Measurements from ENCODE around the gene BOLA3. TPM values are rescaled to one million over a fixed set of nuclear protein-coding genes. Genes with fewer than 3 reads are reported as not detected.
A peak's percentile ranks its signal among the peaks of the same experiment; 100 is the strongest.

BOLA3 gene
- total and polyA plus RNA-seq, 2 donors (not counting 1 experiment from before 2014, with no cell fraction given) = 6.5 to 8.5 TPM

GRCh38 chr2:74152954-74153353, 5.2 kb upstream of the BOLA3 start:
- peaks cover 6% of the 10 kb centered on the region in 2 donors for H3K4me1 ChIP-seq (ENCODE audit: control insufficient read depth in 2 of 2, insufficient read depth in 2 of 2, low read length in 2 of 2)
- no peak overlapping the region for H3K4me3 ChIP-seq (ENCODE audit: control extremely low read depth in 1 of 5, extremely low read depth in 1 of 5, insufficient read depth in 1 of 5, low read depth in 2 of 5, low read length in 4 of 5)
- H3K79me2 ChIP-seq (ENCODE audit: control insufficient read depth, insufficient read depth, low read length) = peaks cover 16% of the 10 kb centered on the region
- ChIA-PET POLR2A (no interaction called here), CTCF (interaction anchor here (1.3 to 6.8 kb wide), 6 partner anchors 46 to 330 kb away, joined by 3 to 63 read pairs (median 7); partner anchors contain the start of gene MTHFD2)
- WGBS (ENCODE audit: insufficient coverage) = no CpG with 5 or more reads among the region's 2 CpGs
- no peaks in the 10 kb centered on the region for H3K27me3 Mint-ChIP-seq
- no peak overlapping the region for H3K9ac ChIP-seq (ENCODE audit: low read length)
- ATAC-seq (ENCODE audit: low read depth) (no peak), DNase-seq (no peak)
- peaks cover 13% of the 10 kb centered on the region for H4K20me1 ChIP-seq (ENCODE audit: control insufficient read depth, insufficient read depth, low read length, poor library complexity, severe bottlenecking)
- no peaks in the 10 kb centered on the region for H3K9me3 ChIP-seq (ENCODE audit: control extremely low read depth in 1 of 3, control insufficient read depth in 2 of 3, insufficient read depth in 1 of 3, low read length in 2 of 3)
- TF ChIP-seq CTCF (IDR thresholded peaks at IDR 0.05) (no peak), EZH2 (IDR thresholded peaks at IDR 0.05; ENCODE audit: borderline replicate concordance, insufficient read depth, low read depth, low read length, poor library complexity, severe bottlenecking) (no peak)
- H3K27ac ChIP-seq (ENCODE audit: low read length in 2 of 2) = peak overlapping the region in 1 of 2 donors; percentile 40
- intact Hi-C loops (cut with micrococcal nuclease) = no loop called here
- H3K27me3 ChIP-seq (replicated peaks in 1 of 4; ENCODE audit: control extremely low read depth in 1 of 4, control insufficient read depth in 3 of 4, insufficient read depth in 4 of 4, low read length in 3 of 4) = no peaks in the 10 kb centered on the region
- no peak overlapping the region for H3K4me3 Mint-ChIP-seq
- no peak overlapping the region for H2AFZ ChIP-seq (ENCODE audit: insufficient read depth, low read depth, low read length, poor library complexity, severe bottlenecking)
- H3K9me3 Mint-ChIP-seq (ENCODE audit: insufficient read depth) = no peaks in the 10 kb centered on the region
- H3K4me1 Mint-ChIP-seq = peaks cover 14% of the 10 kb centered on the region
- H3K27ac Mint-ChIP-seq = peak overlapping the region; percentile 51
- peaks cover 0 to 71% of the 10 kb centered on the region in 2 experiments for H3K36me3 ChIP-seq (replicated peaks in 1 of 2; ENCODE audit: control extremely low read depth in 1 of 2, control insufficient read depth in 1 of 2, extremely low read depth in 1 of 2, insufficient read depth in 2 of 2, low read length in 1 of 2)
- H3K4me2 ChIP-seq (replicated peaks; ENCODE audit: low read depth, low read length, poor library complexity, severe bottlenecking) = no peak overlapping the region

DNA sequence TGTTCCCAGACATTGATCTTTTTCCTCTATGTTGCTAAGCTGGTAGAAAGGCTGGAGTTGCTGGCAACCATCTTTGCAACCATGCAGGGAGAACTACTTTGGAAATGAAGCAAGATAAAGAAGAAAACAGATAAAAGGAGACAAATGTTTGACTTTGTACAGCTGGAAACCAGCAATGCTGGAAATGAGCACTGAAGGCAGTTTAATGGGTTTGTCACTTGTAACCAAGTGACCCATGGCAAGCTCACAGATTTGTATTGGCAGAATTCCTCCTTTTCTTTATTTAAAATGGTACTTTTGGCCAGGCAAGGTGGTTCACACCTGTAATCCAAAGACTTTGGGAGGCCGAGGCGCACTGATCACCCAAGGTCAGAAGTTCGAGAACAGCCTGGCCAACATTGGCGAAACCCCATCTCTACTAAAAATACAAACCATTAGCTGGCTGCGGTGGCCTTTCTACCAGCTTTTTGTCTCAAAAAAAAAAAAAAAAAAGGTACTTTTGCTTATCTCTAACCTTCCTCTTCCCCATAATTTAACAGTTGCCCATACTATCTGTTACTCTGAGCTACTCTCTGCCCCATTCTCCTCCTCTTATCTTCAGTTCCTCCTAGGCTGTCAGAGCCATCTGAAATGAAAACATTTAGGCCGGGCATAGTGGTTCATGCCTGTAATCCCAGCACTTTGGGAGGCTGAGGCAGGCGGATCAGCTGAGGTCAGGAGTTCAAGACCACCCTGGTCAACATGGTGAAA, 2.0 kb upstream of the BOLA3 start:
- Histone ChIP-seq H3K4me1 (ENCODE audit: control insufficient read depth in 2 of 2, insufficient read depth in 2 of 2, low read length in 2 of 2) (peaks cover 16 to 20% of the 10 kb centered on the region in 2 donors), H3K36me3 (replicated peaks in 1 of 2; ENCODE audit: control extremely low read depth in 1 of 2, control insufficient read depth in 1 of 2, extremely low read depth in 1 of 2, insufficient read depth in 2 of 2, low read length in 1 of 2) (peaks cover 0 to 41% of the 10 kb centered on the region in 2 experiments), H3K9me3 (ENCODE audit: control extremely low read depth in 1 of 3, control insufficient read depth in 2 of 3, insufficient read depth in 1 of 3, low read length in 2 of 3) (peaks cover 0 to 3% (median 0%) of the 10 kb centered on the region in 3 donors), H4K20me1 (ENCODE audit: control insufficient read depth, insufficient read depth, low read length, poor library complexity, severe bottlenecking) (no peaks in the 10 kb centered on the region), H3K27me3 (replicated peaks in 1 of 4; ENCODE audit: control extremely low read depth in 1 of 4, control insufficient read depth in 3 of 4, insufficient read depth in 4 of 4, low read length in 3 of 4) (no peaks in the 10 kb centered on the region), H3K79me2 (ENCODE audit: control insufficient read depth, insufficient read depth, low read length) (peaks cover 8% of the 10 kb centered on the region), H2AFZ (ENCODE audit: insufficient read depth, low read depth, low read length, poor library complexity, severe bottlenecking) (no peak overlapping the region), H3K9ac (ENCODE audit: low read length) (no peak overlapping the region), H3K27ac (ENCODE audit: low read length in 2 of 2) (peak overlapping the region in 1 of 2 donors; percentile 0), H3K4me2 (replicated peaks; ENCODE audit: low read depth, low read length, poor library complexity, severe bottlenecking) (no peak overlapping the region), H3K4me3 (ENCODE audit: control extremely low read depth in 1 of 5, extremely low read depth in 1 of 5, insufficient read depth in 1 of 5, low read depth in 2 of 5, low read length in 4 of 5) (no peak overlapping the region)
- Mint-ChIP-seq H3K4me3 (no peak overlapping the region), H3K27me3 (no peaks in the 10 kb centered on the region), H3K4me1 (peaks cover 16% of the 10 kb centered on the region), H3K27ac (peak overlapping the region; percentile 42), H3K9me3 (ENCODE audit: insufficient read depth) (no peaks in the 10 kb centered on the region)
- ATAC-seq (ENCODE audit: low read depth) (no peak), DNase-seq (no peak)
- intact Hi-C loops (cut with micrococcal nuclease) = loop anchor here (2.0 kb wide), 1 partner anchor 29 kb away; the partner anchor contains the start of gene MOB1A
- POLR2A ChIA-PET = interaction anchor here (0.6 to 2.1 kb wide), 3 partner anchors 21 to 28 kb away, joined by 3 to 12 read pairs (median 10); partner anchors contain the start of gene MOB1A
- CTCF ChIA-PET = interaction anchor here (0.6 to 6.8 kb wide), 13 partner anchors 23 to 327 kb away, joined by 3 to 63 read pairs (median 5); partner anchors contain the start of genes MOB1A and STAMBP
- WGBS (ENCODE audit: insufficient coverage) = 91% methylated on average over 7 of the region's 7 CpGs
- TF ChIP-seq CTCF (IDR thresholded peaks at IDR 0.05) (no peak), EZH2 (IDR thresholded peaks at IDR 0.05; ENCODE audit: borderline replicate concordance, insufficient read depth, low read depth, low read length, poor library complexity, severe bottlenecking) (no peak)
